Right lobe of liver (tissue), 6 donors: ENCODE measurements around the gene KLC1. TPM values are rescaled to one million over a fixed set of nuclear protein-coding genes. Genes with fewer than 3 reads are reported as not detected.

Experiments used
- ATAC-seq, 4 donors: fragments of 200-7000 bp; cut with Tn5 transposase; one replicate each; pipeline ENCODE4 v1.9.1; 2020; ENCODE audit warnings: mild to moderate bottlenecking in 4 of 4, moderate library complexity in 4 of 4
- DNase-seq, 3 donors: peaks; one replicate each; pipeline ENCODE4 v3.0.0-alpha.2; 2020
- H3K27ac ChIP-seq, 3 donors: fragments of 200-600 bp; one replicate each; pipeline ENCODE4 v1.8.0; 2022
- H3K27me3 ChIP-seq, 2 donors: fragments of 200-600 bp; one replicate each; pipeline ENCODE4 v1.8.0; 2022
- H3K36me3 ChIP-seq, 4 donors: fragments of 200-600 bp; sonication (generic) in 1 of 4; one replicate each; pipeline versions ENCODE4 v1.5.1 to v1.8.0; 2017 to 2022; ENCODE audit warnings: control low read depth in 1 of 4
- H3K4me1 ChIP-seq, 4 donors: fragments of 200-600 bp; sonication (generic) in 1 of 4; one replicate each; pipeline versions ENCODE4 v1.5.1 to v1.8.0; 2017 to 2022; ENCODE audit warnings: control low read depth in 1 of 4
- H3K4me3 ChIP-seq, 3 donors: fragments of 200-600 bp; one replicate each; pipeline ENCODE4 v1.8.0; 2022
- H3K9me3 ChIP-seq, 4 donors: fragments of 200-600 bp; sonication (generic) in 1 of 4; one replicate each; pipeline versions ENCODE4 v1.5.1 to v1.8.0; 2017 to 2022; ENCODE audit warnings: control low read depth in 1 of 4
- CTCF ChIP-seq, 4 donors: fragments of 200-600 bp in 3 of 4; fragments of 450-650 bp in 1 of 4; IDR thresholded peaks; one replicate each; pipeline versions ENCODE4 v1.5.1 to v1.8.0; 2016 to 2022; ENCODE audit warnings: antibody characterized with exemption in 4 of 4, mild to moderate bottlenecking in 2 of 4
- POLR2A ChIP-seq: fragments of 450-650 bp; IDR thresholded peaks from one replicate; pipeline ENCODE4 v1.6.1; 2017; ENCODE audit warnings: antibody characterized with exemption, mild to moderate bottlenecking
- WGBS: methylation state at CpG from one replicate; pipeline ENCODE4 v1.1.6; 2018; ENCODE audit warnings: low coverage, low lambda C conversion rate; ENCODE audit not compliant: insufficient coverage; ENCODE audit errors: missing lambda C conversion rate; 5-methylcytosine and 5-hydroxymethylcytosine counted together
- intact Hi-C, 2 donors: fragments of 100-400 bp; cut with DNase I; formaldehyde crosslinking; loops; one replicate each; pipeline versions ENCODE4 v1.11.2 to v1.14.1; 2022
- total RNA-seq, 6 experiments: library from RNA; depleted of rRNA in 2 of 6; stranded (reverse); fragments of >200 nt in 2 of 6; fragmentation: NEBNext Ultra II Directional in 3 of 6; extraction: Animal tissue kit (Norgen Biotek cat#: 25700) in 3 of 6; gene quantifications; one replicate each; pipeline versions ENCODE4 v1.1.0 to v1.2.4, GENCODE V29; 2016 to 2023
- donor health status: DM: no; HTN: yes; CAD: no.
- donor health status: DM: no; HTN: no; CAD: no.
- donor health status: DM: no; HTN: no; CAD: no.
- donor health status: DM: no; HTN: yes; CAD: no.
- donor health status: DM: no; HTN: yes; CAD: no.

KLC1 gene
- total RNA-seq, 6 experiments from 2014 or later: 45.8 to 78.9 (median 58.0) TPM

- DNase-seq (no peak), ATAC-seq (no peak)
- H3K27me3 ChIP-seq: no peaks in the 10 kb centered on the region
- intact Hi-C loops: no loop called here
- no peaks in the 10 kb centered on the region for H3K36me3 ChIP-seq
- TF ChIP-seq POLR2A: no peak
- no peak for TF ChIP-seq CTCF (IDR thresholded peaks at IDR 0.05)
- H3K4me3 ChIP-seq: no peak overlapping the region
- H3K9me3 ChIP-seq: no peaks in the 10 kb centered on the region
- H3K4me1 ChIP-seq: peaks cover 0 to 27% (median 4%) of the 10 kb centered on the region in 4 donors
- WGBS: 81% methylated on average over 8 of the region's 26 CpGs
- no peak overlapping the region for H3K27ac ChIP-seq
These were observed 92.5 kb downstream of the KLC1 start for GRCh38 chr14:103721334-103722120.

- TF ChIP-seq POLR2A: no peak
- TF ChIP-seq CTCF (IDR thresholded peaks at IDR 0.05): no peak
- H3K4me3 ChIP-seq: no peak overlapping the region
- peaks cover 0 to 21% (median 4%) of the 10 kb centered on the region in 4 donors for H3K4me1 ChIP-seq
- H3K27me3 ChIP-seq: no peaks in the 10 kb centered on the region
- no CpG with 5 or more reads among the region's 7 CpGs for WGBS
- ATAC-seq (no peak), DNase-seq (no peak)
- H3K9me3 ChIP-seq: no peaks in the 10 kb centered on the region
- intact Hi-C loops: no loop called here
- H3K36me3 ChIP-seq: peaks cover 0 to 1% (median 0%) of the 10 kb centered on the region in 4 donors
- H3K27ac ChIP-seq: peak overlapping the region in 1 of 3 donors; percentile 49
These were observed 94.7 kb downstream of the KLC1 start for GRCh38 chr14:103723748-103724081.

- Histone ChIP-seq H3K9me3 (no peaks in the 10 kb centered on the region), H3K27me3 (no peaks in the 10 kb centered on the region), H3K36me3 (peaks cover 0 to 5% (median 0%) of the 10 kb centered on the region in 4 donors), H3K4me1 (peaks cover 0 to 21% (median 4%) of the 10 kb centered on the region in 4 donors), H3K27ac (no peak overlapping the region), H3K4me3 (no peak overlapping the region)
- WGBS: 60% methylated on average over 2 of the region's 20 CpGs
- intact Hi-C loops: no loop called here
- TF ChIP-seq CTCF (IDR thresholded peaks at IDR 0.05) (no peak), POLR2A (no peak)
- ATAC-seq (peak in 3 of 4 donors; percentile 8 to 24 (median 19)), DNase-seq (peak in 1 of 3 donors; percentile 51)
These were observed 95.1 kb downstream of the KLC1 start for GRCh38 chr14:103724116-103724515.

- no peak for DNase-seq
- peaks cover 0 to 23% (median 6%) of the 10 kb centered on the region in 4 donors for H3K4me1 ChIP-seq
- H3K36me3 ChIP-seq: peaks cover 0 to 15% (median 0%) of the 10 kb centered on the region in 4 donors
- no CpG with 5 or more reads among the region's 29 CpGs for WGBS
- no peaks in the 10 kb centered on the region for H3K27me3 ChIP-seq
- intact Hi-C loops: no loop called here
- no peak for ATAC-seq
- H3K27ac ChIP-seq: no peak overlapping the region
- TF ChIP-seq CTCF (IDR thresholded peaks at IDR 0.05): no peak
- TF ChIP-seq POLR2A: no peak
- H3K4me3 ChIP-seq: no peak overlapping the region
- H3K9me3 ChIP-seq: no peaks in the 10 kb centered on the region
These were observed 96.1 kb downstream of the KLC1 start for GRCh38 chr14:103725001-103725682.
